HG03460 (cell line): ENCODE measurements around the gene PNP.
"Not testable (repeated sequence)": the region's sequence is repeated elsewhere in the genome, so short reads cannot be mapped to it uniquely, and the experiment has no call there.

Source experiments
- ATAC-seq: cut with Tn5 transposase; IDR thresholded peaks from one replicate; pipeline ENCODE4 v1.9.1; 2021; ENCODE audit not compliant: unreplicated experiment

Gene PNP

DNA sequence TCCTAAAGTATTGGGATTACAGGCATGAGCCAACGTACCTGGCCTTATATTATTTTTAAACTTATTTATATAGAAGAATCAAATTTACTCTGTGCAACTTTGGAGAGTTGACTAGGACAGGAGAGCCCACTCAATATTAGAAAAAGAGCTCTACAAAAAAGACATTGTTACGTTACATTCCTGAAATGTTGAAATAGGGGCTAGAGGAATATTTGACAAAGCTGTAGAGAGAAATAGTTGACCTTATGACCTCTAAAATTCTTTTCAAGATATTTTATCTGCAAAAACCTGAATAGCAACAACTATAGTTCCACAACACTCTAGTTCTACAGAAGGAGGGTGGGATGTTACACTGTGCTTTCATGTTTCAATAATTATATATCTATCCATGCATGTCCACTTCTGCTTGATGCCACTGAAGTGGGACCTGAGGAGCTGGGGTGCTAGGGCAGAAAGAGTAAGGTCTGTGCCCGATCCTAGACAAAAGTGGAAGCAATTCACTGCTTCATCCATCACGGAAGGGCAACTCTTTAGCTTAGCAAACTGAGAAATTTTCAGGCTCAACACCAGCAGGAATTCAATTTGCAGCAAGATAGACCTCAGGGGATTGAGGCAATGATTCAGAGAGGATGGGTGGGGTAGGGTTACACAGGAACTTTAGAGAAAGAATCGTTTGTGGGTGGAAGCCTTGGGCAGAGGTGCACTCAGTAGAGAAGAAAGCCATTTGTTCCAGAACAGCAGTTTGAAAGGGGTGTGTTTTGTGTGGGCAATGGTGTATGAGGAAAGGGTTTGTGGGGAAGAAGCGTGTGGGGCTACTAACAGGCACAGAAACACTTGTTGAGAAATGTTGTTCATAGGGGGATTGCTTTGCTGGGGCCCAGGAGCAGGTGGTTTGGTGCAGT, 20.1 kb downstream of the PNP start:
- peak; percentile 50 for ATAC-seq

GRCh38 chr14:20490563-20490962, 21.4 kb downstream of the PNP start:
- ATAC-seq: no peak

DNA sequence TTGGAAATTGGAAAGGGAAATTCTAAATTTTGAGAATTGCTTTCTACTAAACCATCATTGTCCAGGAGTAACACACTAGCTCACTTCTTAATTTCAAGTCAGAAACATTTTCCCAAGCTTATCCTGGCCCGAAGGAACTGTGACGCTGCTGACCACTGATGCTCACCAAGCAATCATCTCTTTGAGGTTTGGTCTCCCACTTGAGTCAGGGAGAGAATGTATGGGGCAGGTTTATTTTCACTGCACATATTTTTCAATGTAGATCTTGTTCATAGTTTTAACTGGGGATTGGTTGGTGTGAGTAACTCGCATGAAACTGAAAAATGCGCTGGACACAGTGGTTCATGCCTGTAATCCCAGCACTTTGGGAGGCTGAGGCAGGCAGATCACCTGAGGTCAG, 23.3 kb downstream of the PNP start:
- ATAC-seq: no peak

DNA sequence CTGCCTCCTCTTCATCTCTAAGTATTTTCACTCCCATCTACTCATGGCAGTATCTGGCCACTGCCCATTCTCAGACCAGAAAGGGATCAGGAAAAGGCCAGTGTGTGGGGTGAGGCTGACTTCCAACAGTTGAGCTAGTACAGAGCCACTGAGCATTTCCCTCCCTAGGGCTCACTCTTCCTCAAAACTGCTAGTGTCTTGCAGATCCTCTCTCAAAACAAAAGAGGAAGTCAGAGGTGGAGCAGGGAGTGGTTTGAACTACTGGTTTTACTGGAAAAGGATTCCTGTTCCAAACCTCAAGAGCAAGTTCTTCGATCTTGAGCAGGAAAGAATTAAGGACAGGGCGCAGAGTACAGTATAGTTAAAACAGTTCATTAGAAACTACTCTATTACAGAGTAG, 24.4 kb downstream of the PNP start:
- ATAC-seq: no peak

GRCh38 chr14:20494935-20495766, 25.9 kb downstream of the PNP start:
- ATAC-seq: no peak

- no peak for ATAC-seq
These were observed 29.4 kb downstream of the PNP start for GRCh38 chr14:20498622-20499021.

GRCh38 chr14:20499108-20499507, 29.9 kb downstream of the PNP start:
- no peak for ATAC-seq

GRCh38 chr14:20499881-20500280, 30.7 kb downstream of the PNP start:
- no peak for ATAC-seq

- ATAC-seq: no peak
These were observed 32.1 kb downstream of the PNP start for GRCh38 chr14:20501346-20501745.

- ATAC-seq: no peak
These were observed 34.7 kb downstream of the PNP start for GRCh38 chr14:20503898-20504297.

- not testable (repeated sequence) for ATAC-seq
These were observed 37.1 kb downstream of the PNP start for GRCh38 chr14:20506276-20506675.

GRCh38 chr14:20506752-20507151, 37.5 kb downstream of the PNP start:
- ATAC-seq: not testable (repeated sequence)

- ATAC-seq: not testable (repeated sequence)
These were observed 38.3 kb downstream of the PNP start for GRCh38 chr14:20507537-20507936.

DNA sequence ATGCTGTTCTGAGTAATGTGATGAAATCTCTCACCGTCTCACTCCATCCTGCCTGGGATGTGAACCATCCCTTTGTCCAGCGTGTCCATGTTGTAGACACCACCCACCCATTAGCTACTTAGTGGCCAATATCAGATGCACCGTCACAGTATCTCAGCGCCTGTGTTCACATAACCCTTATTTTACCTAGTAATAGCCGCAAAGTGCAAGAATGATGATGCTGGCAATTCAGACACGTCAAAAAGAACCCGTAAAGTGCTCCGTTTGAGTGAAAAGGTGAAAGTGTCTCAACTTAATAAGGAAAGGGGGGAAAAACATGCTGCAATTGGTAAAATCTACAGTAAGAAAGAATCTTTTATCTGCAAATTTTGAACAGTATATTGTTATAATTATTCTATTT, 39.2 kb downstream of the PNP start:
- ATAC-seq: no peak

- ATAC-seq: no peak
These were observed 43.1 kb downstream of the PNP start for GRCh38 chr14:20512177-20512905.

- no peak for ATAC-seq
These were observed 46.6 kb downstream of the PNP start for GRCh38 chr14:20515846-20516245.

- no peak for ATAC-seq
These were observed 47.7 kb downstream of the PNP start for GRCh38 chr14:20516921-20517320.

- ATAC-seq: no peak
These were observed 53.1 kb downstream of the PNP start for GRCh38 chr14:20522332-20522731.

DNA sequence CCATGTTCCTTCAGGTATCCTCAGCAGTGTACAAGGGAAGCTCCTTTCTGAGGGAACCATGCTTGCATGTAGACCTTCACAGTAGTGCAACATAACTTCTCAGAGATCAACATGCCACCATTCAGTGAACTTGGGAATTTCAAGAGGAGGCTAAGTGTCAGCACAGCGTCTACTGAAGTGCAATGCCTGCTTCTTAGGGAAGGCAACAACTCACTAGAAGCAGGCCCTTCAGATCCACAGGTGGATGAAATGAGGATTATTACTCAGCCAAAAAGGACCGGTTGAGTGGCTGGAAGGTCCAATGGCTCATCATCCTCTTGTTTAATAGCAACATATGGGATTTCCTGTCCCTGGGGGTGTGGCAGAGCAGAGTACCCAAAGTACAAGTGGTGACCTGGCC, 54.8 kb downstream of the PNP start:
- ATAC-seq: no peak
